RWPE2 (cell line): ENCODE measurements around the gene SLC4A5.

ENCODE experiments used
- ATAC-seq: fragments of 200-7000 bp; cut with Tn5 transposase; 3 replicates; pipeline ENCODE4 v1.9.1; 2021; ENCODE audit warnings: low read depth
- DNase-seq: peaks from one replicate; pipeline ENCODE4 v3.0.0-alpha.2; 2020; ENCODE audit warnings: low spot score
- H3K27ac ChIP-seq: fragments of 450-650 bp; 2 replicates; pipeline ENCODE4 v1.5.1; 2017; ENCODE audit warnings: mild to moderate bottlenecking; ENCODE audit not compliant: poor library complexity, severe bottlenecking
- H3K27me3 ChIP-seq: fragments of 250-450 bp; sonication (Bioruptor Pico); 2 replicates; pipeline ENCODE4 v1.5.1; 2021; ENCODE audit warnings: mild to moderate bottlenecking, moderate library complexity; ENCODE audit not compliant: insufficient read depth, poor library complexity, severe bottlenecking
- H3K36me3 ChIP-seq: fragments of 250-450 bp; sonication (Bioruptor Pico); 2 replicates; pipeline ENCODE4 v1.5.1; 2020; ENCODE audit warnings: low read depth, mild to moderate bottlenecking, moderate library complexity
- H3K4me1 ChIP-seq: fragments of 250-450 bp; sonication (Bioruptor Pico); 2 replicates; pipeline ENCODE4 v1.5.1; 2021; ENCODE audit warnings: mild to moderate bottlenecking, moderate library complexity; ENCODE audit not compliant: insufficient read depth, poor library complexity, severe bottlenecking
- H3K4me3 ChIP-seq: fragments of 250-450 bp; sonication (Bioruptor Pico); 2 replicates; pipeline ENCODE4 v1.5.1; 2021; ENCODE audit warnings: mild to moderate bottlenecking, moderate library complexity; ENCODE audit not compliant: severe bottlenecking
- H3K9me3 ChIP-seq: fragments of 250-450 bp; sonication (Bioruptor Pico); 2 replicates; pipeline ENCODE4 v1.5.1; 2021; ENCODE audit warnings: mild to moderate bottlenecking, moderate library complexity; ENCODE audit not compliant: severe bottlenecking
- TF ChIP-seq, protein P1 (sequence below): fragments of 450-650 bp; IDR thresholded peaks from one replicate; pipeline ENCODE4 v1.5.1; 2017; ENCODE audit warnings: mild to moderate bottlenecking, moderate library complexity; ENCODE audit not compliant: poor library complexity, severe bottlenecking

SLC4A5 gene

DNA sequence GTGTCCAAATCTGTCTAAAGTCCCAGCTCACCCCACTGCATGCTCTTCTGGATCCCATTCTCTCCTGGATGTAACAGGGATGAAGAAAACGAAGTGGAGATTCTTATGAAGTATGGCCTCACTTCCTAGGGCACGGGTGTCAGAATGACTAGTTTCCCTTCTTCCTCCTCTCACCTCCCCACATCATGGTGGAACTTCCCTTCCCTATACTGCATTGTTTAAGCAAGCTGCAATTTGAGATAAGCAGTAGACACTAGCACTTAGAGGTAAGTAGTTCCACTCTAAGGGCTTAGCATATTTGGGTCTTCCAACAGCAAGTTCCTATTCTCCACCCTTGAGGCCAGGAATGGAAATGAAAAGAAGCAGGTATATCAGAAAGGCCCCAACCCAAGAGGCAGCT is 29.7 kb downstream of the SLC4A5 start:
- Histone ChIP-seq H3K27me3 (no peaks in the 10 kb centered on the region), H3K9me3 (no peaks in the 10 kb centered on the region), H3K27ac (no peak overlapping the region), H3K4me3 (no peak overlapping the region), H3K4me1 (no peaks in the 10 kb centered on the region), H3K36me3 (no peaks in the 10 kb centered on the region)
- DNase-seq (no peak), ATAC-seq (no peak; the same call in 2 of the 3 replicates)
- TF ChIP-seq, protein P1, sequence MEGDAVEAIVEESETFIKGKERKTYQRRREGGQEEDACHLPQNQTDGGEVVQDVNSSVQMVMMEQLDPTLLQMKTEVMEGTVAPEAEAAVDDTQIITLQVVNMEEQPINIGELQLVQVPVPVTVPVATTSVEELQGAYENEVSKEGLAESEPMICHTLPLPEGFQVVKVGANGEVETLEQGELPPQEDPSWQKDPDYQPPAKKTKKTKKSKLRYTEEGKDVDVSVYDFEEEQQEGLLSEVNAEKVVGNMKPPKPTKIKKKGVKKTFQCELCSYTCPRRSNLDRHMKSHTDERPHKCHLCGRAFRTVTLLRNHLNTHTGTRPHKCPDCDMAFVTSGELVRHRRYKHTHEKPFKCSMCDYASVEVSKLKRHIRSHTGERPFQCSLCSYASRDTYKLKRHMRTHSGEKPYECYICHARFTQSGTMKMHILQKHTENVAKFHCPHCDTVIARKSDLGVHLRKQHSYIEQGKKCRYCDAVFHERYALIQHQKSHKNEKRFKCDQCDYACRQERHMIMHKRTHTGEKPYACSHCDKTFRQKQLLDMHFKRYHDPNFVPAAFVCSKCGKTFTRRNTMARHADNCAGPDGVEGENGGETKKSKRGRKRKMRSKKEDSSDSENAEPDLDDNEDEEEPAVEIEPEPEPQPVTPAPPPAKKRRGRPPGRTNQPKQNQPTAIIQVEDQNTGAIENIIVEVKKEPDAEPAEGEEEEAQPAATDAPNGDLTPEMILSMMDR: no peak

GRCh38 chr2:74312913-74313312 is 30.3 kb downstream of the SLC4A5 start:
- DNase-seq (no peak), ATAC-seq (no peak)
- H3K27me3 ChIP-seq: no peaks in the 10 kb centered on the region
- no peaks in the 10 kb centered on the region for H3K36me3 ChIP-seq
- TF ChIP-seq, protein P1: no peak
- H3K27ac ChIP-seq: no peak overlapping the region
- H3K4me3 ChIP-seq: no peak overlapping the region
- no peaks in the 10 kb centered on the region for H3K4me1 ChIP-seq
- H3K9me3 ChIP-seq: no peaks in the 10 kb centered on the region

DNA sequence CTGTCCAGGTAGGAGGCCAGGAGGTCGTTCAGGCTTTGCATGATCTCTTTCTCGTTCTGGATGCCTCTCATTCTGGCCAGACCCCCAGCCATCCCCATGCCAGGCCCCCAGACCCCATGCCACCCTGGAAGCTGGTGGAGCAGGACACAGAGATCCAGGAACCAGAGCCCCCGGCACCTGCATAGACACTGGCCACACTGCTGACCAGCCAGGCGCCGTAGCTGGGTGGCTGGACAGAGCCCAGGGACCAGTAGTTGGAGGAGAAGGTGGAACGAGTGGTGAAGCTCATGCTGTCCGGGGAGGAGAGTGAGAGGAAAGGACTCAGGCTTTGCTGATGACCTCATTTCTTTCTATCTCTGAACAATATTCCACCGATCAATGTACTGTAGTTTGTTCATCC is 35.5 kb downstream of the SLC4A5 start:
- TF ChIP-seq, protein P1: no peak

GRCh38 chr2:74304332-74305148 is 38.7 kb downstream of the SLC4A5 start:
- Histone ChIP-seq H3K27ac (no peak overlapping the region), H3K4me1 (no peaks in the 10 kb centered on the region), H3K9me3 (no peaks in the 10 kb centered on the region), H3K27me3 (no peaks in the 10 kb centered on the region), H3K36me3 (no peaks in the 10 kb centered on the region), H3K4me3 (no peak overlapping the region)
- DNase-seq: no peak
- TF ChIP-seq, protein P1: no peak
- ATAC-seq: no peak

More for the DNA sequence above, 35.5 kb downstream of the SLC4A5 start:
- H3K4me3 ChIP-seq: no peak overlapping the region
- H3K36me3 ChIP-seq: no peaks in the 10 kb centered on the region
- H3K9me3 ChIP-seq: no peaks in the 10 kb centered on the region
- DNase-seq (no peak), ATAC-seq (no peak)
- H3K4me1 ChIP-seq: no peaks in the 10 kb centered on the region
- no peak overlapping the region for H3K27ac ChIP-seq
- H3K27me3 ChIP-seq: no peaks in the 10 kb centered on the region

DNA sequence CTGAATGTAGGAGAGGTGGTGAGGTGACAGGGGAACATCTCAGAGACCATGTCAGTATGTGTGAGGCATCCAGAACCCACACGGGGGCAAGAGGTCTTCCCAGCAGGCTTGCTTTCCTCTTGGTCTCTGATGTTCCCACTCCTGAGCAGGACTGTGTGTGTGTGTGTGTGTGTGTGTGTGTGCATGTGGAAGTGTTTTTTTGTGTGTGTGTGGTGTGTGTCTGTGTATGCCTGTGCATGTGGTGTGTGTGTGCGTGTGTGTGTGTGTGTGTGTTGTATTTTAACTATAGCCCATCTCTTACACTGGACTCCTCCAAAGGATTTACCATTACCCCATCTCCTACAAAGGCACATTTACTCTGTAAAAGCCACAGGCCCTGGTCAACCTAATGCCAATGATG is 40.4 kb downstream of the SLC4A5 start:
- ATAC-seq (no peak), DNase-seq (no peak)
- Histone ChIP-seq H3K4me3 (no peak overlapping the region), H3K9me3 (no peaks in the 10 kb centered on the region), H3K27ac (no peak overlapping the region), H3K36me3 (no peaks in the 10 kb centered on the region), H3K27me3 (no peaks in the 10 kb centered on the region), H3K4me1 (no peaks in the 10 kb centered on the region)
- TF ChIP-seq, protein P1: no peak
